ENCODE data around the gene SMCO4.

GRCh38 chr11:93571612-93572011 lies 28.4 kb upstream of the SMCO4 start:
- no peak for TF ChIP-seq CTCF (IDR thresholded peaks at IDR 0.05; ENCODE audit: insufficient read depth, low read length, poor library complexity, severe bottlenecking)
- no peak for TF ChIP-seq EZH2phosphoT487 (conservative IDR thresholded peaks at IDR 0.05; ENCODE audit: low read length)

All from SU-DHL-6 (cell line).